Erythroblast (primary cell): ENCODE measurements around the gene MAP2.

Experiments used
- GATA1 ChIP-seq: IDR thresholded peaks from 2 replicates; pipeline ENCODE4 v1.6.1; 2011; ENCODE audit warnings: low read depth, mild to moderate bottlenecking, control low read depth, low read length, moderate library complexity
- POLR2A ChIP-seq: IDR thresholded peaks from 2 replicates; pipeline ENCODE4 v1.6.1; 2011; ENCODE audit warnings: mild to moderate bottlenecking, low read length

GRCh38 chr2:209470466-209470865, 46.6 kb downstream of the MAP2 start:
- no peak for TF ChIP-seq POLR2A
- no peak for TF ChIP-seq GATA1
